Smooth muscle cell (in vitro differentiated cells): Measurements from ENCODE around the gene NXNL1. TPM values are rescaled to one million over a fixed set of nuclear protein-coding genes. Genes with fewer than 3 reads are reported as not detected.
A peak's percentile ranks its signal among the peaks of the same experiment; 100 is the strongest.

Source experiments
- DNase-seq: peaks from one replicate; lab custom pipeline; 2025; ENCODE audit not compliant: unreplicated experiment; lab: John Stamatoyannopoulos, UW
- H2AFZ ChIP-seq: fragments of 200-600 bp; sonication (generic); 2 replicates; pipeline ENCODE4 v1.6.0; 2016; ENCODE audit warnings: antibody characterized with exemption, low read depth, mild to moderate bottlenecking
- H3F3A ChIP-seq: fragments of 200-600 bp; sonication (generic); 2 replicates; pipeline ENCODE4 v1.6.0; 2017; ENCODE audit warnings: antibody characterized with exemption, low read depth
- H3K27ac ChIP-seq: fragments of 200-600 bp; sonication (generic); 2 replicates; pipeline ENCODE4 v1.5.1; 2016; ENCODE audit warnings: low read depth, mild to moderate bottlenecking
- H3K27me3 ChIP-seq: fragments of 200-600 bp; sonication (generic); 2 replicates; pipeline ENCODE4 v1.6.1; 2016; ENCODE audit warnings: low read depth, mild to moderate bottlenecking
- H3K36me3 ChIP-seq: fragments of 200-600 bp; sonication (generic); 2 replicates; pipeline ENCODE4 v1.5.1; 2016; ENCODE audit warnings: low read depth
- H3K4me1 ChIP-seq: fragments of 200-600 bp; sonication (generic); 2 replicates; pipeline ENCODE4 v1.5.1; 2016; ENCODE audit warnings: low read depth
- H3K4me2 ChIP-seq: fragments of 200-600 bp; sonication (generic); 2 replicates; pipeline ENCODE4 v1.6.0; 2016; ENCODE audit warnings: mild to moderate bottlenecking
- H3K4me3 ChIP-seq: fragments of 200-600 bp; sonication (generic); 2 replicates; pipeline ENCODE4 v1.5.1; 2016; ENCODE audit warnings: mild to moderate bottlenecking
- H3K79me2 ChIP-seq: fragments of 200-600 bp; sonication (generic); 2 replicates; pipeline ENCODE4 v1.6.0; 2016; ENCODE audit warnings: low read depth, mild to moderate bottlenecking
- H3K9ac ChIP-seq: fragments of 200-600 bp; sonication (generic); 2 replicates; pipeline ENCODE4 v1.6.0; 2016; ENCODE audit warnings: low read depth
- H3K9me3 ChIP-seq: fragments of 200-600 bp; sonication (generic); replicated peaks from 2 replicates; pipeline ENCODE4 v1.5.1; 2016; ENCODE audit warnings: low read depth
- H4K20me1 ChIP-seq: fragments of 200-600 bp; sonication (generic); 2 replicates; pipeline ENCODE4 v1.6.0; 2016; ENCODE audit warnings: low read depth
- CTCF ChIP-seq: fragments of 200-600 bp; sonication (generic); IDR thresholded peaks from 2 replicates; pipeline ENCODE4 v1.5.1; 2017; ENCODE audit warnings: borderline replicate concordance, mild to moderate bottlenecking, antibody characterized with exemption; ENCODE audit not compliant: insufficient read depth, poor library complexity, severe bottlenecking
- WGBS: methylation state at CpG from one replicate; pipeline ENCODE4 v1.1.7; 2016; ENCODE audit warnings: low lambda C conversion rate; 5-methylcytosine and 5-hydroxymethylcytosine counted together
- polyA plus RNA-seq: library from polyadenylated mRNA; unstranded; fragments of >200 nt; fragmentation: Nextera tagmentation; extraction: Ambion mirVana; gene quantifications from 2 replicates; pipeline ENCODE4 v1.2.1, GENCODE V29; 2016
- total RNA-seq: library from RNA; depleted of rRNA; stranded (reverse); fragments of >200 nt; gene quantifications from 2 replicates; pipeline ENCODE4 v1.2.3, GENCODE V29; 2014

Gene NXNL1
- total and polyA plus RNA-seq, 2 experiments from 2014 or later = 0.45 TPM; not detected in 1

- TF ChIP-seq CTCF = no peak
- Histone ChIP-seq H3K4me1 (peaks cover 11% of the 10 kb centered on the region), H3K4me2 (peak overlapping the region; percentile 88), H3K4me3 (peak overlapping the region; percentile 97), H3K36me3 (no peaks in the 10 kb centered on the region), H2AFZ (peak overlapping the region; percentile 100), H3K27me3 (no peaks in the 10 kb centered on the region), H3K9me3 (no peaks in the 10 kb centered on the region), H3F3A (peaks cover 8% of the 10 kb centered on the region), H3K79me2 (no peaks in the 10 kb centered on the region), H4K20me1 (no peaks in the 10 kb centered on the region), H3K27ac (no peak overlapping the region), H3K9ac (peak overlapping the region; percentile 78)
- WGBS = 18% methylated on average over 25 of the region's 25 CpGs
- peak; percentile 14 for DNase-seq
These were observed 40.2 kb downstream of the NXNL1 start for GRCh38 chr19:17420475-17420924.

GRCh38 chr19:17419621-17420474 lies 40.9 kb downstream of the NXNL1 start, which contains the start of gene MVB12A:
TSS of gene MVB12A (plus strand) at chr19:17420047. CDS start at chr19:17420136, 89 bp downstream.
- peak within 1 kb of the TSS; percentile 78 for H3K9ac ChIP-seq
- peaks cover 14% of the 10 kb centered on the region for H3K4me1 ChIP-seq
- no peaks in the 10 kb centered on the region for H3K9me3 ChIP-seq
- H3F3A ChIP-seq = peaks cover 8% of the 10 kb centered on the region
- H3K27me3 ChIP-seq = no peaks in the 10 kb centered on the region
- H3K4me3 ChIP-seq = peak within 1 kb of the TSS; percentile 97
- H3K36me3 ChIP-seq = no peaks in the 10 kb centered on the region
- H3K27ac ChIP-seq = peak within 1 kb of the TSS; percentile 66
- WGBS = 3% methylated on average over 62 of the region's 85 CpGs
- H3K4me2 ChIP-seq = peak within 1 kb of the TSS; percentile 88
- no peaks in the 10 kb centered on the region for H3K79me2 ChIP-seq
- no peaks in the 10 kb centered on the region for H4K20me1 ChIP-seq
- peak; percentile 84 for DNase-seq
- no peak for TF ChIP-seq CTCF
- peak within 1 kb of the TSS; percentile 100 for H2AFZ ChIP-seq

DNA sequence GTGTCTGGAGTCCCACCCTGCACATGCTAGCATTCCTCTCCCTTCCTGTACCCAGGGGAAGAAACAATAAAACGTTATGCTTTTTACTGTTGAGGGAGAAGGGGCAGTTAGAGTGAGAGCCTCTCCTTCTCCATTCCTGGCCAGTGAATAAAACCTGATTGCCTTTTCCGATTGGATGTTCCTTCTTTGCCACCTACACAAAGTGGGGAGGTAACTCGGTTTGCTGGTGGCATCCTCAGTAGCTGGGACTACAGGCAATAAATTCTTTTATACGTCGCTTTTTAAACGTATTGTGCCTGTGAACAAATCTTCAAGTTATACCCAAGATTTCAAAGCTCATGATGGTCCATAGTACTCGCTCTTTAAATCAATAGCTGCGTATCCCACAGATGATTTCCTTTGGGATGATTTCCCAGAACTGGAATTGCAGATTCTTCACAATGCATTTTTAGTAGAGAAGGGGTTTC lies 41.5 kb downstream of the NXNL1 start:
- Histone ChIP-seq H3K27me3 (no peaks in the 10 kb centered on the region), H3K9me3 (no peaks in the 10 kb centered on the region), H3K4me1 (peaks cover 14% of the 10 kb centered on the region), H4K20me1 (no peaks in the 10 kb centered on the region), H3K27ac (peak overlapping the region; percentile 66), H3K4me3 (peak overlapping the region; percentile 97), H3F3A (peaks cover 8% of the 10 kb centered on the region), H3K4me2 (peak overlapping the region; percentile 75), H2AFZ (peak overlapping the region; percentile 81), H3K9ac (peak overlapping the region; percentile 4), H3K36me3 (no peaks in the 10 kb centered on the region), H3K79me2 (no peaks in the 10 kb centered on the region)
- TF ChIP-seq CTCF = no peak
- WGBS = 25% methylated on average over 8 of the region's 8 CpGs
- DNase-seq = no peak
